ENCODE measurements around the gene PDE11A. TPM values are rescaled to one million over a fixed set of nuclear protein-coding genes. Genes with fewer than 3 reads are reported as not detected.

The PDE11A gene
- 0.67 and 2.0 TPM in 2 replicates for total RNA-seq (ENCODE audit: low replicate concordance)
- long read RNA-seq, partial matches to known transcripts, result 2 of 5 reads
- long read RNA-seq, other reads (novel, unspliced or antisense), result 3 of 5 reads

DNA sequence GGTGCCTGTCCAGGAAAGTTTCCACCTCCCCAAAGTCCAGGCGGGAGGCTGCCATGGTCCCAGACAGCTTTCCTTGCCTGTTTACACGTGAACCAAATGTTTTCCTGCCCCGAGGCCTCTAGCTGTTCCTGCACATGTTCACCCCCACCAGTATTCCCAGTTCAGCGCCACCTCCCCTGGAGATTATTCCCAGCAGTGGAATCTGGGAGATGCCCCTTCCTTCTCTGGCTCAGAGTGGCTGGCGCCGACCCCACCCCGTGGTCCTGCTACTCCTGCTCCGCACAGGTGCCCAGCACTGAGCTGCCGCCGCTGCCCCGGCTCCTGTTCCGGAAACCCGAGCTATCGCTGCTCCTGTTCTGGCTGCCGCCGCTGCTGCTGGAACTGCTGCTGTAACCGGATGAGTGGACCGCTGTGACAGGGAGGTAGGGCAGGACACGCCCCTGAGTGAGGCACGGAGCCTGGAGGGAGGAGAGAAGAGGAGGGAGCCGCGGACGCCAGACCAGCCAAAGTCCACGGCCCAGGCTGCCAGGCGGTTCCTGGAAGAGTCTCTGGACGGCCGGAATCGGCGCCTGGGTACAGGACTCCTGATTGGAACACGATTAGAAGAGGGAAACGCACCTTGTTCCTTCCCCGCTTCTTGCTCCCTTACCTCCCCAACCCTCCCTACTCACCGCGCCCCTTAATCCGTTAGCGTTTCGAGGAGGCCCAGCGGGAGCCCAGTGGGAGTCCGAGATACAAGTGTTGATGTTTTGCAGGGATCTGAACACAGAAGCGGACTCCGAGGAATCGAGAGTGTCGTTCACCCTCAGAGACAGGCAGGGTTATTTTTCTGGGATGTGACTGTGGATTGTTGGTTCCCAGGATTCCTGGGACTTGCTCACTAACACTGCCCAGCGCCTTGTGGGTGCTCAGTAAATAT lies at the start of gene PDE11A:
TSS of gene PDE11A (minus strand) at position 395 of the 919 bp plus-strand sequence. CDS start at position 55, 340 bp downstream.
- Mint-ChIP-seq H3K27me3 (peaks cover 65% of the 10 kb centered on the region), H3K36me3 (no peaks in the 10 kb centered on the region), H3K27ac (peak within 1 kb of the TSS; percentile 66), H3K4me3 (peak within 1 kb of the TSS; percentile 87), H3K4me1 (ENCODE audit: unreplicated experiment) (peaks cover 12% of the 10 kb centered on the region), H3K9me3 (peaks cover 5% of the 10 kb centered on the region)
- peak; percentile 80 for DNase-seq (ENCODE audit: extremely low spot score, unreplicated experiment)
- TF ChIP-seq, protein P1, sequence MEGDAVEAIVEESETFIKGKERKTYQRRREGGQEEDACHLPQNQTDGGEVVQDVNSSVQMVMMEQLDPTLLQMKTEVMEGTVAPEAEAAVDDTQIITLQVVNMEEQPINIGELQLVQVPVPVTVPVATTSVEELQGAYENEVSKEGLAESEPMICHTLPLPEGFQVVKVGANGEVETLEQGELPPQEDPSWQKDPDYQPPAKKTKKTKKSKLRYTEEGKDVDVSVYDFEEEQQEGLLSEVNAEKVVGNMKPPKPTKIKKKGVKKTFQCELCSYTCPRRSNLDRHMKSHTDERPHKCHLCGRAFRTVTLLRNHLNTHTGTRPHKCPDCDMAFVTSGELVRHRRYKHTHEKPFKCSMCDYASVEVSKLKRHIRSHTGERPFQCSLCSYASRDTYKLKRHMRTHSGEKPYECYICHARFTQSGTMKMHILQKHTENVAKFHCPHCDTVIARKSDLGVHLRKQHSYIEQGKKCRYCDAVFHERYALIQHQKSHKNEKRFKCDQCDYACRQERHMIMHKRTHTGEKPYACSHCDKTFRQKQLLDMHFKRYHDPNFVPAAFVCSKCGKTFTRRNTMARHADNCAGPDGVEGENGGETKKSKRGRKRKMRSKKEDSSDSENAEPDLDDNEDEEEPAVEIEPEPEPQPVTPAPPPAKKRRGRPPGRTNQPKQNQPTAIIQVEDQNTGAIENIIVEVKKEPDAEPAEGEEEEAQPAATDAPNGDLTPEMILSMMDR (conservative IDR thresholded peaks at IDR 0.05), result no peak

DNA sequence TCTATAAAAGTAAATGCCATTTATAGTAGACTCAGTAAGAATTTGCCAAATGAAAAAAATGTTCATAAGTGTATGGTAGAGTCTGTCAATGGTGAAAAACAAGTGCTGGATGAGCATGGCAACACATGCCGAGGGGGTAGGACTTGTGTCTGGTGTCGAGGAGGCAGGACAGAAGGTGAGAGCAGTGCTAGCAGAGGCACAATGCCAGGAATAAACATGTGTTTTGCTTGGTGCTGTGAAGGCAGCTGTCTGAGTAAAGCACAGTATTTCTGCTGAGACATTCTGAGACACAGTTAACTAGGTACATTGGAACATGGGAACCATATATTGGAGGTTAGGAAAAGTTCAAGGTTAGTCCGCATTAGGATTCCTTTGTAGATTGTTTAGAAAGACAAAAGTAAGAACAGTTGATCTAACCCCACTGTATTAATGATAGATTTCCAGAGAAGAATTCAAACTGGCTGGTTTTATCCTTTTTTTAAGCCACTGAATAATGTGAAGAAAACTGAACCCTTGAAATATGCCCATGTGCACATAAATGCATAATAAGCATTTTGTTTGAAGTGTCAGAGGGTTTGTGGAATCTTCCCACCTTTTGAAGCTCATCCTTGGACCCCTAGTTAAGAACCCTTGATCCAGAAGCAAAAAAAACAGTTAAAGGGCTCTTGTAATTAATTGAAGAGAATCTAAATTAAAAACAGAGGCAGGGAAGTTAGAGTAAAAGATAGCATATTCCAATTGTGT lies 46.8 kb upstream of the PDE11A start:
- H3K27me3 Mint-ChIP-seq, result no peaks in the 10 kb centered on the region
- TF ChIP-seq, protein P1 (conservative IDR thresholded peaks at IDR 0.05), result no peak
- DNase-seq (ENCODE audit: extremely low spot score, unreplicated experiment), result no peak
- H3K36me3 Mint-ChIP-seq, result peaks cover 7% of the 10 kb centered on the region
- H3K27ac Mint-ChIP-seq, result no peak overlapping the region
- H3K9me3 Mint-ChIP-seq, result no peaks in the 10 kb centered on the region
- H3K4me3 Mint-ChIP-seq, result no peak overlapping the region
- no peaks in the 10 kb centered on the region for H3K4me1 Mint-ChIP-seq (ENCODE audit: unreplicated experiment)

DNA sequence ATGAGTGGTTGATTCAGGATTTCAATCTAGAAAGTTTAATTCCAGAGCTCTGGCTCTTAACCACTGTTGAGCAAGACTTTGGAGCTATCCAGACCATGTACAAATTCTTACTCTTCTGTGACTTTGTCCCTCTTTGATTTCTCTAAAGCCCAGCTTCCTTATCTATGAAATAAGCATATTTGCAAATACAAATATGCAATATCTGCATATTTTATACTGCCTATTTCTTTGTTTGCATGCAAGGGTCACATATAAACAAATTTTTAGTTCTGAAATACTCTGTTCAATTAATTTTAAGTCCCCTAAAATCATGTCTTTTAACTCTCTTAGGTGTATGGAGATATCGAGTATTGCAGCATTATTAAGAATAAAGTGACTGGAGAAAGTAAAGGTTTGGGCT lies 45.1 kb upstream of the PDE11A start:
- no peak for DNase-seq (ENCODE audit: extremely low spot score, unreplicated experiment)
- no peak overlapping the region for H3K27ac Mint-ChIP-seq
- no peaks in the 10 kb centered on the region for H3K27me3 Mint-ChIP-seq
- TF ChIP-seq, protein P1 (conservative IDR thresholded peaks at IDR 0.05), result no peak
- H3K4me3 Mint-ChIP-seq, result no peak overlapping the region
- peaks cover 9% of the 10 kb centered on the region for H3K4me1 Mint-ChIP-seq (ENCODE audit: unreplicated experiment)
- H3K36me3 Mint-ChIP-seq, result peaks cover 4% of the 10 kb centered on the region
- no peaks in the 10 kb centered on the region for H3K9me3 Mint-ChIP-seq

DNA sequence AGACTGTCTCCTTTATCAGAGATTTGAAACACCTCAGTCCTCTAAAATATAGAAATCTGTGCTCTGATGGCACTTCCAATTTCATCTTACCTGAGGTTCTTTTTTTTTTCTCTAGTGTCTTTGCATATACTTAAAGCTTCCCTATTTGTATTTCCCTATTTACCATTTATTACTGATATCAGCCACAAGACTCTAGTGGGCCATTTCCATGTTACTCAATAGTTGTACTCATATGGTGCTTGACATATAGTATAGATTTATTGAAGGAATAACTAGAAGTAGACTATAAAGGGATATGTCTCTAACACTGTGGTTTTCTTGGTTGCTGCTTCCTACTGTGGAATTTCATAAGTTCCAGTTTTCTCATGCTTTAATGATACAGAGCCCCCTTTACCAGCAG lies 42.7 kb upstream of the PDE11A start:
- no peak for DNase-seq (ENCODE audit: extremely low spot score, unreplicated experiment)
- no peaks in the 10 kb centered on the region for H3K27me3 Mint-ChIP-seq
- H3K36me3 Mint-ChIP-seq, result peaks cover 4% of the 10 kb centered on the region
- H3K4me1 Mint-ChIP-seq (ENCODE audit: unreplicated experiment), result peaks cover 12% of the 10 kb centered on the region
- H3K9me3 Mint-ChIP-seq, result no peaks in the 10 kb centered on the region
- TF ChIP-seq, protein P1 (conservative IDR thresholded peaks at IDR 0.05), result no peak
- no peak overlapping the region for H3K27ac Mint-ChIP-seq
- H3K4me3 Mint-ChIP-seq, result no peak overlapping the region

DNA sequence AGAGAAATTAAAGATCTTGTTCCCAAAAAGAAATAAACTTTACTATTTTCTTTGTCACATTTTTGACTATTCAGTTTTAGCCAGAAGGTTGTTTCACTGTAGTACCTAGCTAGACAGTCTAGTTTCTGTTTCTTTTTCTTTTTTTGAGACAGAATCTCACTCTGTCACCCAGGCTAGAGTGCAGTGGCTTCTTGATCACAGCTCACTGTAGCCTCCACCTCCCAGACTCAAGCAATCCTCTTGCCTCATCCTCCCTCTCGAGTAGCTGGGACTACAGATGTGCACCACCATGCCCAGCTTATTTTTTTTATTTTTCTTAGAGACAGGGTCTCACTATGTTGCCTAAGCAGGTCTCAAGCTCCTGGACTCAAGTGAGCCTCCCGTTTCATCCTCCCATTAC lies 41.9 kb upstream of the PDE11A start:
- H3K4me1 Mint-ChIP-seq (ENCODE audit: unreplicated experiment), result peaks cover 16% of the 10 kb centered on the region
- TF ChIP-seq, protein P1 (conservative IDR thresholded peaks at IDR 0.05), result no peak
- H3K27me3 Mint-ChIP-seq, result no peaks in the 10 kb centered on the region
- peak overlapping the region; percentile 65 for H3K4me3 Mint-ChIP-seq
- H3K36me3 Mint-ChIP-seq, result peaks cover 4% of the 10 kb centered on the region
- H3K27ac Mint-ChIP-seq, result no peak overlapping the region
- DNase-seq (ENCODE audit: extremely low spot score, unreplicated experiment), result no peak
- no peaks in the 10 kb centered on the region for H3K9me3 Mint-ChIP-seq

Measured in type B pancreatic cell (in vitro differentiated cells).